HEK293T (cell line): Measurements from ENCODE around the gene THEMIS.

ENCODE experiments used
- CTCF ChIA-PET: fragments of 350-600 bp; formaldehyde crosslinking; extraction: SDS; loops from one replicate; lab custom pipeline; 2021; ENCODE audit warnings: antibody characterized with exemption, inconsistent platforms; lab: Yijun Ruan, JAX
- POLR2A ChIA-PET: fragments of 350-600 bp; formaldehyde crosslinking; extraction: SDS; loops from one replicate; lab custom pipeline; 2020; ENCODE audit warnings: antibody characterized with exemption, inconsistent platforms; lab: Yijun Ruan, JAX
- DNase-seq: peaks from one replicate; pipeline ENCODE4 v3.0.0; 2012; ENCODE audit warnings: mixed read lengths; ENCODE audit errors: extremely low spot score
- ARNT ChIP-seq: fragments of 450-650 bp; IDR thresholded peaks from 2 replicates; pipeline ENCODE4 v1.6.1; 2017; ENCODE audit warnings: mild to moderate bottlenecking
- BHLHE40 ChIP-seq: fragments of 450-650 bp; IDR thresholded peaks from 2 replicates; pipeline ENCODE4 v1.6.1; 2016; ENCODE audit warnings: mild to moderate bottlenecking, moderate library complexity, borderline replicate concordance
- CTBP1 ChIP-seq: fragments of 450-650 bp; IDR thresholded peaks from 2 replicates; pipeline ENCODE4 v1.6.1; 2016; ENCODE audit warnings: borderline replicate concordance
- ELF4 ChIP-seq: fragments of 450-650 bp; IDR thresholded peaks from 2 replicates; pipeline ENCODE4 v1.6.1; 2017; ENCODE audit warnings: antibody characterized with exemption
- FOXA1 ChIP-seq: fragments of 450-650 bp; IDR thresholded peaks from 2 replicates; pipeline ENCODE4 v1.6.1; 2016; ENCODE audit warnings: mild to moderate bottlenecking
- FOXK2 ChIP-seq: fragments of 450-650 bp; IDR thresholded peaks from 2 replicates; pipeline ENCODE4 v1.6.1; 2016; ENCODE audit warnings: mild to moderate bottlenecking
- FOXM1 ChIP-seq: fragments of 450-650 bp; IDR thresholded peaks from 2 replicates; pipeline ENCODE4 v1.6.1; 2017; ENCODE audit warnings: mild to moderate bottlenecking, borderline replicate concordance
- HDGF ChIP-seq: fragments of 450-650 bp; IDR thresholded peaks from 2 replicates; pipeline ENCODE4 v1.6.1; 2017; ENCODE audit warnings: antibody characterized with exemption, borderline replicate concordance
- L3MBTL2 ChIP-seq: fragments of 450-650 bp; conservative IDR thresholded peaks from 2 replicates; pipeline ENCODE4 v1.6.1; 2016; ENCODE audit warnings: mild to moderate bottlenecking
- LEF1 ChIP-seq: fragments of 450-650 bp; IDR thresholded peaks from 2 replicates; pipeline ENCODE4 v1.6.1; 2017; ENCODE audit warnings: mild to moderate bottlenecking, borderline replicate concordance
- NFRKB ChIP-seq: fragments of 450-650 bp; IDR thresholded peaks from 2 replicates; pipeline ENCODE4 v1.6.1; 2016; ENCODE audit warnings: mild to moderate bottlenecking, moderate library complexity
- SP1 ChIP-seq: fragments of 450-650 bp; IDR thresholded peaks from 2 replicates; pipeline ENCODE4 v1.6.1; 2017
- SUZ12 ChIP-seq: fragments of 450-650 bp; IDR thresholded peaks from 2 replicates; pipeline ENCODE4 v1.6.1; 2016; ENCODE audit warnings: mild to moderate bottlenecking
- TARDBP ChIP-seq: fragments of 450-650 bp; IDR thresholded peaks from 2 replicates; pipeline ENCODE4 v1.6.1; 2016
- ZNF384 ChIP-seq: fragments of 450-650 bp; IDR thresholded peaks from 2 replicates; pipeline ENCODE4 v1.6.1; 2016
- TF ChIP-seq, protein P1 (sequence below): fragments of 450-650 bp; IDR thresholded peaks from 2 replicates; pipeline ENCODE4 v1.6.1; 2016

The THEMIS gene

GRCh38 chr6:127811900-127812570 lies 88.8 kb downstream of the THEMIS start:
- ChIA-PET POLR2A (no interaction called here), CTCF (no interaction called here)
- no peak for DNase-seq
- TF ChIP-seq ARNT, result no peak
- TF ChIP-seq SUZ12, result no peak
- no peak for TF ChIP-seq ZNF384
- no peak for TF ChIP-seq LEF1
- no peak for TF ChIP-seq FOXK2
- TF ChIP-seq HDGF, result no peak
- TF ChIP-seq FOXA1, result no peak
- no peak for TF ChIP-seq L3MBTL2
- no peak for TF ChIP-seq NFRKB
- no peak for TF ChIP-seq CTBP1
- TF ChIP-seq TARDBP, result no peak
- no peak for TF ChIP-seq FOXM1
- TF ChIP-seq SP1, result no peak
- no peak for TF ChIP-seq BHLHE40
- no peak for TF ChIP-seq ELF4

- ChIA-PET CTCF (interaction anchor here (0.6 kb wide), 1 partner anchor 1707 kb away, joined by 3 read pairs; no protein-coding TSS in a partner anchor), POLR2A (no interaction called here)
- no peak for DNase-seq
- TF ChIP-seq SP1 (no peak), LEF1 (no peak), SUZ12 (no peak), BHLHE40 (no peak), L3MBTL2 (no peak), ZNF384 (no peak), CTBP1 (no peak), TARDBP (no peak), ELF4 (no peak), FOXM1 (no peak), NFRKB (no peak), HDGF (no peak), FOXK2 (no peak), ARNT (no peak), FOXA1 (no peak)
Observed at GRCh38 chr6:127807806-127808517, 92.9 kb downstream of the THEMIS start.

GRCh38 chr6:127796713-127797112 lies 104.1 kb downstream of the THEMIS start:
- CTCF ChIA-PET, result no interaction called here
- no peak for DNase-seq
- POLR2A ChIA-PET, result no interaction called here
- TF ChIP-seq, protein P1, sequence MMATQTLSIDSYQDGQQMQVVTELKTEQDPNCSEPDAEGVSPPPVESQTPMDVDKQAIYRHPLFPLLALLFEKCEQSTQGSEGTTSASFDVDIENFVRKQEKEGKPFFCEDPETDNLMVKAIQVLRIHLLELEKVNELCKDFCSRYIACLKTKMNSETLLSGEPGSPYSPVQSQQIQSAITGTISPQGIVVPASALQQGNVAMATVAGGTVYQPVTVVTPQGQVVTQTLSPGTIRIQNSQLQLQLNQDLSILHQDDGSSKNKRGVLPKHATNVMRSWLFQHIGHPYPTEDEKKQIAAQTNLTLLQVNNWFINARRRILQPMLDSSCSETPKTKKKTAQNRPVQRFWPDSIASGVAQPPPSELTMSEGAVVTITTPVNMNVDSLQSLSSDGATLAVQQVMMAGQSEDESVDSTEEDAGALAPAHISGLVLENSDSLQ, result no peak
- TF ChIP-seq BHLHE40 (no peak), ARNT (no peak), FOXA1 (no peak)

DNA sequence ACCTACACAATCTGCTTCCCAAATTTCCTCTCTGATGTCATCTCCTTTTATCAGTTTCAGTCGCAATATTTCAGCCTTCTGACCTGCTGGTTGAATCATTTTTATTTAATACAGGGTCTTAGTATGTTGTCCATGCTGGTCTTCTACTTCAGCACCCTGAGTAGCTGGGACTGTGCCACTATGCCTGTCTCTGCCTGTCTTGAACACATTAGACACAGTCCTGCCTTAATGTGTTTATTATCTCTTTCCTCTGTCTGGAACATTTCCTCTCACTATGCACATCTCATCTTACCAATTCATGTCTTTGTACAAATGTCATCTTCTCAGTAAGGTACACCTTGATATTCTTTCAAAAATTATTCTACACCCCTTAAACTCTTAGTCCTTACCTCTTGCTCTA lies 106.5 kb downstream of the THEMIS start:
- ChIA-PET CTCF (no interaction called here), POLR2A (no interaction called here)
- no peak for TF ChIP-seq ARNT
- TF ChIP-seq FOXA1, result no peak
- TF ChIP-seq TARDBP, result no peak
- TF ChIP-seq NFRKB, result no peak
- TF ChIP-seq ZNF384, result no peak
- TF ChIP-seq SP1, result no peak
- TF ChIP-seq BHLHE40, result no peak
- TF ChIP-seq SUZ12, result no peak
- no peak for DNase-seq

- no peak for DNase-seq
- no peak for TF ChIP-seq CTBP1
- TF ChIP-seq BHLHE40, result no peak
- ChIA-PET CTCF (interaction anchor here (0.6 kb wide), 1 partner anchor 687 kb away, joined by 3 read pairs; no protein-coding TSS in a partner anchor), POLR2A (no interaction called here)
Observed at GRCh38 chr6:127793396-127793795, 107.5 kb downstream of the THEMIS start.

- TF ChIP-seq NFRKB, result no peak
- no peak for TF ChIP-seq L3MBTL2
- no peak for TF ChIP-seq ELF4
- TF ChIP-seq TARDBP, result no peak
- TF ChIP-seq FOXA1, result no peak
- TF ChIP-seq LEF1, result no peak
- TF ChIP-seq HDGF, result no peak
- TF ChIP-seq CTBP1, result no peak
- TF ChIP-seq ARNT, result no peak
- no peak for TF ChIP-seq FOXM1
- ChIA-PET POLR2A (no interaction called here), CTCF (no interaction called here)
- no peak for DNase-seq
Observed at GRCh38 chr6:127792616-127793015, 108.2 kb downstream of the THEMIS start.

GRCh38 chr6:127791779-127792528 lies 108.9 kb downstream of the THEMIS start:
- DNase-seq, result no peak
- ChIA-PET CTCF (no interaction called here), POLR2A (no interaction called here)
- TF ChIP-seq, protein P1, result no peak
- TF ChIP-seq HDGF, result no peak
- TF ChIP-seq ZNF384, result no peak
- TF ChIP-seq SP1, result no peak
